Measurements from ENCODE around the gene TP53TG5. TPM values are rescaled to one million over a fixed set of nuclear protein-coding genes. Genes with fewer than 3 reads are reported as not detected.
A peak's percentile ranks its signal among the peaks of the same experiment; 100 is the strongest.

Gene TP53TG5
- total and polyA plus RNA-seq, 2 experiments from 2014 or later = not detected

DNA sequence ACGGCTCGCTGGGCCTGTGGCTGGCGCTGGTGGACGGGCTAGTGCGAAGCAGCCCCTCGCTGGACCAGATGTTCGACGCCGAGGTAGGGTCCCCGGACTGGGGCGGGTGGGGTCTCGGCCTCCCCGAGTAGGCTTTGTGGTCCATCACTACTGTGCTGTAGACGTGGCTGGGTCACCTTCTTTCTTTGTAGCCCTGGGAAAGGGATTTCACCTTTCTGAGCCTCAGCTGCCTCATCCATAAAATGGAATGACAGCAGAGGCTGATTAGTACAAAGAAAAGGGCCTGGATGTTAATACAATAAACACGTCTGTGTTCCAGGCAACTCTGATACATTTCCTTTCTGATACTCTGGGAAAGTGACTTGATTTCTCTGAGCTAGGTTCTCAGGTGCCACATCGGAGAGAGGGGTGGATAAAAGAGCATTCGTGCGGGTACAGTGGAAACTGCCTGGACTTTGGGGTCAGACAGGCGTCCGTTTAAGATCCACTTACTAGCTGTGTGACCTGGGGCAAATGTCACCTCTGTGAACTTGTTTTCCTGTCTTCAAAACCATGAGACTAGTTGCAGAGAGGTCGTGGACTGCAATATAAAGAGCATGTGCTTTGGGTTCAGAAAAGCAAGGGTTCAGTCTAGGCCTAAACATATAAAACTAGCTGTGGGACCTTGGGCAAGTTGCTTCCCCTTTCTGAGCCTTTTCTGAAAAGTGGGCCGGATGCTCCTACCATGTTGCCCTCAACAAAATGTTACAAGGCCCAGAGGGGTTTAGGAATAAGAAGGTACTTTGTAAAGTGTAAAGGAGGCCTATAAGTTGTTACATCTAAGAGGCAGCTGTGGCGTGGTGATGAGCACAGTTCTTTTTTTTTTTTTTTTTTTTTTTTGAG, 14.3 kb downstream of the TP53TG5 start:
- Histone ChIP-seq H3K27ac (ENCODE audit: low read depth) (no peak overlapping the region), H4K20me1 (replicated peaks; ENCODE audit: insufficient read depth) (0 out of 2 replicates have a peak, but pooled peaks cover 9% of the 10 kb centered on the region), H3K79me2 (replicated peaks; ENCODE audit: insufficient read depth) (peaks cover 14% of the 10 kb centered on the region), H3K27me3 (ENCODE audit: insufficient read depth) (no peaks in the 10 kb centered on the region), H3K4me3 (peak overlapping the region; percentile 72), H2AFZ (0 out of 2 replicates have a peak overlapping the region, but pooled peaks have one; percentile 61), H3K36me3 (ENCODE audit: insufficient read depth) (no peaks in the 10 kb centered on the region), H3K4me1 (ENCODE audit: insufficient read depth) (peaks cover 11% of the 10 kb centered on the region), H3F3A (replicated peaks; ENCODE audit: low read depth) (no peaks in the 10 kb centered on the region), H3K9me2 (ENCODE audit: insufficient read depth) (no peaks in the 10 kb centered on the region), H3K4me2 (peak overlapping the region; percentile 73)
- DNase-seq (ENCODE audit: low spot score) (no peak), ATAC-seq (no peak; the same call in 1 of the 3 replicates)
- H3K27ac Mint-ChIP-seq = peak overlapping the region; percentile 98
- TF ChIP-seq EZH2 (IDR thresholded peaks at IDR 0.05; ENCODE audit: low read depth, unreplicated experiment) = no peak
- peaks cover 18% of the 10 kb centered on the region for H3K4me1 Mint-ChIP-seq
- H3K27me3 Mint-ChIP-seq (ENCODE audit: insufficient read depth, low read depth, poor library complexity) = peaks cover 7% of the 10 kb centered on the region
- H3K9me3 Mint-ChIP-seq = no peaks in the 10 kb centered on the region
- peaks cover 15% of the 10 kb centered on the region; the same call in 2 of the 3 replicates for H3K36me3 Mint-ChIP-seq (ENCODE audit: low read depth)
- peak overlapping the region; percentile 99 for H3K4me3 Mint-ChIP-seq

DNA sequence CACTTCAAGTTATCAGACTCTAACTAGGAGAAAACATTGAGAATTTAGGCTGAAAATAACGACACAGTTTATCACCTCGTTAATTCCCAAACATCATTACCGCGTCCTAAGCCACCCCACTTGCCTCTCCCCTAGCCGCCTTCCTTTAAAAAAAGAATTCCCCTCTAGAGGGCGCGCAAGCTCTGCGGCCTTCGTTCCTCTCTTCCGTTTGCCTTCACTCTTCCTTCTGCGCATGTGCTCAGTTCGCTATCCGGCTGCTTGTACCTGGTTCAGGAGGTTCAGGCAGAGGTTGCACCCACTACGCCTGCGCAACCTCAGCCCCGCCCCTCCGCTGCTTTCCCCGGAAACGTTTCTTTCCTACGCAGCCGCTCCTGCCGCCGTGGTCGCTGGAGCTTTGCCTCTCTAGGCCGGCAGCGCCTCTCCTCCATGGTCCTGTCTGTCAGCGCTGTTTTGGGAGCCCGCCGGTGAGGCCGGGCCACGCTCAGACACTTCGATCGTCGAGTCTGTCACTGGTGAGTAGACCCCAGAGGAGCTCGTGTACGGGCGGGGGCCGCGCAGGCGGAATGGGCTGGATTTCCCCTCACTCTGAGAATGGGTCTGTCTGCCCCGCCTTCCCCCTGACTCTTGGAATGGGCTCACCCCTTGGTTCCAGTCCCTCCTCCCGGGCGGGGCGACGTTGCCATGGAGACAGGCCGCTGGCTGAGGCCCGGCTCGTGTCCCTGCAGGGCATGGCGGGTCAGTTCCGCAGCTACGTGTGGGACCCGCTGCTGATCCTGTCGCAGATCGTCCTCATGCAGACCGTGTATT, 15.1 kb downstream of the TP53TG5 start, which contains the start of gene SYS1:
TSS of gene SYS1 (plus strand) at position 353 of the 807 bp plus-strand sequence. CDS start at position 729, 376 bp downstream.
- H3K36me3 ChIP-seq (ENCODE audit: insufficient read depth) = no peaks in the 10 kb centered on the region
- Mint-ChIP-seq H3K27me3 (ENCODE audit: insufficient read depth, low read depth, poor library complexity) (peaks cover 7% of the 10 kb centered on the region), H3K36me3 (ENCODE audit: low read depth) (peaks cover 11% of the 10 kb centered on the region; the same call in 2 of the 3 replicates), H3K9me3 (no peaks in the 10 kb centered on the region), H3K4me1 (peaks cover 26% of the 10 kb centered on the region), H3K4me3 (peak within 1 kb of the TSS; percentile 99), H3K27ac (peak within 1 kb of the TSS; percentile 98)
- no peaks in the 10 kb centered on the region for H3F3A ChIP-seq (replicated peaks; ENCODE audit: low read depth)
- peak within 1 kb of the TSS; percentile 73 for H3K4me2 ChIP-seq
- ATAC-seq = peak; percentile 91
- peak within 1 kb of the TSS; percentile 72 for H3K4me3 ChIP-seq
- peaks cover 15% of the 10 kb centered on the region for H3K4me1 ChIP-seq (ENCODE audit: insufficient read depth)
- 0 out of 2 replicates have a peak, but pooled peaks cover 9% of the 10 kb centered on the region for H4K20me1 ChIP-seq (replicated peaks; ENCODE audit: insufficient read depth)
- H3K9me2 ChIP-seq (ENCODE audit: insufficient read depth) = no peaks in the 10 kb centered on the region
- H2AFZ ChIP-seq = peak within 1 kb of the TSS; percentile 90; the same call in 1 of the 2 replicates
- TF ChIP-seq NANOG (IDR thresholded peaks at IDR 0.05; ENCODE audit: borderline replicate concordance) = no peak
- TF ChIP-seq STAT1 (IDR thresholded peaks at IDR 0.05; ENCODE audit: unreplicated experiment) = no peak
- TF ChIP-seq, protein P1, sequence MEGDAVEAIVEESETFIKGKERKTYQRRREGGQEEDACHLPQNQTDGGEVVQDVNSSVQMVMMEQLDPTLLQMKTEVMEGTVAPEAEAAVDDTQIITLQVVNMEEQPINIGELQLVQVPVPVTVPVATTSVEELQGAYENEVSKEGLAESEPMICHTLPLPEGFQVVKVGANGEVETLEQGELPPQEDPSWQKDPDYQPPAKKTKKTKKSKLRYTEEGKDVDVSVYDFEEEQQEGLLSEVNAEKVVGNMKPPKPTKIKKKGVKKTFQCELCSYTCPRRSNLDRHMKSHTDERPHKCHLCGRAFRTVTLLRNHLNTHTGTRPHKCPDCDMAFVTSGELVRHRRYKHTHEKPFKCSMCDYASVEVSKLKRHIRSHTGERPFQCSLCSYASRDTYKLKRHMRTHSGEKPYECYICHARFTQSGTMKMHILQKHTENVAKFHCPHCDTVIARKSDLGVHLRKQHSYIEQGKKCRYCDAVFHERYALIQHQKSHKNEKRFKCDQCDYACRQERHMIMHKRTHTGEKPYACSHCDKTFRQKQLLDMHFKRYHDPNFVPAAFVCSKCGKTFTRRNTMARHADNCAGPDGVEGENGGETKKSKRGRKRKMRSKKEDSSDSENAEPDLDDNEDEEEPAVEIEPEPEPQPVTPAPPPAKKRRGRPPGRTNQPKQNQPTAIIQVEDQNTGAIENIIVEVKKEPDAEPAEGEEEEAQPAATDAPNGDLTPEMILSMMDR (conservative IDR thresholded peaks at IDR 0.05; ENCODE audit: low read depth in 2 of 2) = peak; percentile 85 to 95
- TF ChIP-seq POLR2AphosphoS5 (IDR thresholded peaks at IDR 0.05; ENCODE audit: low read depth) = peak; percentile 70
- TF ChIP-seq CREB1 (CRISPR knock-in tag; IDR thresholded peaks at IDR 0.05; ENCODE audit: low read depth) = peak; percentile 31; the same call in 1 of the 2 replicates
- TF ChIP-seq, protein P2, sequence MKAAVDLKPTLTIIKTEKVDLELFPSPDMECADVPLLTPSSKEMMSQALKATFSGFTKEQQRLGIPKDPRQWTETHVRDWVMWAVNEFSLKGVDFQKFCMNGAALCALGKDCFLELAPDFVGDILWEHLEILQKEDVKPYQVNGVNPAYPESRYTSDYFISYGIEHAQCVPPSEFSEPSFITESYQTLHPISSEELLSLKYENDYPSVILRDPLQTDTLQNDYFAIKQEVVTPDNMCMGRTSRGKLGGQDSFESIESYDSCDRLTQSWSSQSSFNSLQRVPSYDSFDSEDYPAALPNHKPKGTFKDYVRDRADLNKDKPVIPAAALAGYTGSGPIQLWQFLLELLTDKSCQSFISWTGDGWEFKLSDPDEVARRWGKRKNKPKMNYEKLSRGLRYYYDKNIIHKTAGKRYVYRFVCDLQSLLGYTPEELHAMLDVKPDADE (IDR thresholded peaks at IDR 0.05) = peak; percentile 87; the same call in 1 of the 2 replicates
- TF ChIP-seq EZH2phosphoT487 (IDR thresholded peaks at IDR 0.05; ENCODE audit: unreplicated experiment) = no peak
- no peak within 1 kb of the TSS for H3K27ac ChIP-seq (ENCODE audit: low read depth)
- H3K27me3 ChIP-seq (ENCODE audit: insufficient read depth) = no peaks in the 10 kb centered on the region
- DNase-seq (ENCODE audit: low spot score) = peak; percentile 98
- H3K79me2 ChIP-seq (replicated peaks; ENCODE audit: insufficient read depth) = peaks cover 14% of the 10 kb centered on the region

Data from GM23338 (cell line).